Body of pancreas (tissue), 4 donors: ENCODE results near the gene TEDC2. TPM values are rescaled to one million over a fixed set of nuclear protein-coding genes. Genes with fewer than 3 reads are reported as not detected.
A peak's percentile ranks its signal among the peaks of the same experiment; 100 is the strongest.

Experiments
- ATAC-seq: fragments of 150-250 bp; one replicate; pipeline ENCODE4 v1.9.1; 2016
- DNase-seq, 4 donors: peaks; one replicate each; pipeline ENCODE4 v3.0.0-alpha.2; 2019
- H3K27ac ChIP-seq, 4 donors: fragments of 200-600 bp; sonication (generic); 1 replicate in 3 of 4; 2 replicates in 1 of 4; pipeline versions ENCODE4 v1.5.1 to v1.6.1; 2016 to 2019; ENCODE audit warnings: mild to moderate bottlenecking in 1 of 4, mixed read lengths in 1 of 4, moderate library complexity in 1 of 4
- H3K27me3 ChIP-seq, 2 donors: fragments of 200-600 bp; sonication (generic); one replicate each; pipeline ENCODE4 v1.6.0; 2016; ENCODE audit warnings: mild to moderate bottlenecking in 1 of 2
- H3K36me3 ChIP-seq, 2 donors: fragments of 200-600 bp; sonication (generic); replicated peaks in 1 of 2; 2 replicates each; pipeline ENCODE4 v1.5.1; 2016; ENCODE audit warnings: low read depth in 2 of 2; ENCODE audit not compliant: insufficient read depth in 1 of 2
- H3K4me1 ChIP-seq: fragments of 200-600 bp; sonication (generic); one replicate; pipeline ENCODE4 v1.6.0; 2016
- H3K4me3 ChIP-seq, 2 donors: fragments of 200-600 bp; sonication (generic); 1 replicate in 1 of 2; 2 replicates in 1 of 2; pipeline ENCODE4 v1.5.1; 2016 to 2019
- H3K9me3 ChIP-seq, 3 donors: fragments of 200-600 bp; sonication (generic); 1 replicate in 2 of 3; 2 replicates in 1 of 3; pipeline ENCODE4 v1.5.1; 2016
- POLR2A ChIP-seq, 3 donors: fragments of 450-650 bp; IDR thresholded peaks; one replicate each; pipeline ENCODE4 v1.6.1; 2016; ENCODE audit warnings: antibody characterized with exemption in 3 of 3, mild to moderate bottlenecking in 2 of 3
- WGBS, 2 donors: methylation state at CpG; one replicate each; pipeline ENCODE4 v1.1.5; 2017; 5-methylcytosine and 5-hydroxymethylcytosine counted together
- intact Hi-C: fragments of 100-400 bp; cut with DNase I; formaldehyde crosslinking; loops from one replicate; pipeline ENCODE4 v1.15.1; 2023
- total RNA-seq, 2 donors: library from RNA; depleted of rRNA; stranded (reverse); fragments of >200 nt; gene quantifications; one replicate each; pipeline ENCODE4 v1.1.0, GENCODE V29; 2016
- TF ChIP-seq, protein P1 (sequence below), 7 experiments: fragments of 450-650 bp in 4 of 7; fragments of 200-600 bp in 3 of 7; sonication (generic) in 3 of 7; IDR thresholded peaks; one replicate each; pipeline ENCODE4 v1.5.1; 2016 to 2019; ENCODE audit warnings: antibody characterized with exemption in 7 of 7

The TEDC2 gene
- total RNA-seq, 2 donors from 2014 or later: not detected

DNA sequence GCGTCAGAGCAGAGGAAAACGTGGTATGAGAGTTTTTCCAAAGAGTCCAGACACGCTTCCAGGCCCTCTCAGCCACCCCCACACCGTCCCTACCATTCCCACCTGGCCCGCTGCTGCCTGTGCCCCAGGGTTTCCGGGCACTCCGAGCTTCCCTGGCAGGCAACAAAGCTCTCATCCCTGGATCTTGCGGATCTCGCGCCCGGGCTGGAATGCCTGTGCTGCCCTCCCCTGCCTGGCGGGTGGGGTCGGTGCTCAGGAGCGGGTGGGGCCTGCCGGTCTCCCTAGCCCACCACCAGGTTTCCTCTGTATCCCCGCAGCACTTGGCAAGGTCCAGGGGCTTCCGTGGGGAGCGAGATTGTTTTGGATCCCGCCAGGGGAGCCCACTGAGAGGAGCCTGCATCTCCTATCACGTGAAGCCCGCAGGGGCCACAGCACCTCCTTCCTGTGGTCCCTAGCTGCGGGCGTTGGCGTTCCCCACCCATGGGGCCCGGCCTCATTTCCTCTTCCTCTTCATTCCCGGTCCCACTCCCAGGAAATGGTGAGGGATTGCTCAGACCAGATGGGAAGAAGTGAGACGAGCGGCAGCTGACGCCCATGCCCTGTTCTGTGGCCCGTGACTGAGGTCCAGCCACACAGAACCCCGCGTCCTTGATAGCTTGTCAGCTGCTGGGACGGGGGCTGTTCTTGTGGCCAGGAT lies 26.1 kb downstream of the TEDC2 start:
- 74 to 76% methylated on average over 21 to 33 of the region's 33 CpGs for WGBS, 2 donors
- no peak for ATAC-seq
- Histone ChIP-seq H3K27ac (peak overlapping the region in 1 of 4 donors; percentile 72), H3K9me3 (no peaks in the 10 kb centered on the region), H3K36me3 (no peaks in the 10 kb centered on the region), H3K27me3 (no peaks in the 10 kb centered on the region), H3K4me1 (peaks cover 67% of the 10 kb centered on the region), H3K4me3 (no peak overlapping the region)
- DNase-seq: peak in 1 of 4 donors; percentile 15
- TF ChIP-seq POLR2A (IDR thresholded peaks at IDR 0.05): no peak
- TF ChIP-seq, protein P1, sequence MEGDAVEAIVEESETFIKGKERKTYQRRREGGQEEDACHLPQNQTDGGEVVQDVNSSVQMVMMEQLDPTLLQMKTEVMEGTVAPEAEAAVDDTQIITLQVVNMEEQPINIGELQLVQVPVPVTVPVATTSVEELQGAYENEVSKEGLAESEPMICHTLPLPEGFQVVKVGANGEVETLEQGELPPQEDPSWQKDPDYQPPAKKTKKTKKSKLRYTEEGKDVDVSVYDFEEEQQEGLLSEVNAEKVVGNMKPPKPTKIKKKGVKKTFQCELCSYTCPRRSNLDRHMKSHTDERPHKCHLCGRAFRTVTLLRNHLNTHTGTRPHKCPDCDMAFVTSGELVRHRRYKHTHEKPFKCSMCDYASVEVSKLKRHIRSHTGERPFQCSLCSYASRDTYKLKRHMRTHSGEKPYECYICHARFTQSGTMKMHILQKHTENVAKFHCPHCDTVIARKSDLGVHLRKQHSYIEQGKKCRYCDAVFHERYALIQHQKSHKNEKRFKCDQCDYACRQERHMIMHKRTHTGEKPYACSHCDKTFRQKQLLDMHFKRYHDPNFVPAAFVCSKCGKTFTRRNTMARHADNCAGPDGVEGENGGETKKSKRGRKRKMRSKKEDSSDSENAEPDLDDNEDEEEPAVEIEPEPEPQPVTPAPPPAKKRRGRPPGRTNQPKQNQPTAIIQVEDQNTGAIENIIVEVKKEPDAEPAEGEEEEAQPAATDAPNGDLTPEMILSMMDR (IDR thresholded peaks at IDR 0.05): no peak
- intact Hi-C loops: no loop called here

DNA sequence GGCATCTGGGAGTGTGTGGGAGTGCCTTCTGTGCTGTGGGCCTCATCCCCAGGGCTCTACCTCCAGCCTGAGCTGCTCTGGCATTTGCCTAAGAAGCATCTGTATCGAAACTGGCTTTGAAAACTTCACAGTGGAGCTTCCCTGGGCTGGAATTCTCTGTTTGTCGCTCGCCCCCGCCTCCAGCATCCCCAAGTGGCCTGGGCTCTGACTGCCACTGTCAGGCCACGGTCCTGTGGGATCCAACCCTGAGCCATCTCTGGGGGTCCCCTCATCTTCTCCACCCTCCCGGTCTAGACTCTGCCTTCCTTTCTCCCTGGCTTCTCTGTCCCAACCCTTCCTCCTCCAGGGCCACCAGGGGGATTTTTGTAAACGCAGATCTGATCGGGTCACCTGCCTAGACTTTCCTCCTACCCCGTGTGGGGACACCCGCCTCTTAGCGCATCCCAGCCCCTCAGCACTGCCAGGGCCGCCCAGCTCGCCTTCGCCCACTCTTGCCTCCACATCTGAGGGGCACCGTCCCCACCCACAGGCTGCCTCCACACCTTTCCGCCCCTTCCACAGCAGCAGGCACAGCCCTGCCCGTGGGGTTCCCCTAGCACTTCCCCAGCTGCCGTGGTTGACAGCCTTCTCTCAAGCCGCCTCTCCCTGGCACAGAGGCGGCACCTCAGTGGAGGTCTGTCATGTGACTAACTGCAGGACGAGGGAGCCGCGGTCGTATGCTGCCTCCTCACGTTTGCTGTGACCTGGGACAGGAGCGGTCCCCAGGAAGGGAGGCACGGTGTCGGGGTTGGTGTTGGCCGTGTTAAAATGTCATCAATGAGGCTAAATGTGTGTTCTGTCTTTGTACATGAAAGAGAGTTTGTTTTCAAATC lies 27.0 kb downstream of the TEDC2 start:
- H3K4me1 ChIP-seq: peaks cover 60% of the 10 kb centered on the region
- no peaks in the 10 kb centered on the region for H3K36me3 ChIP-seq
- H3K27ac ChIP-seq: peak overlapping the region in 3 of 4 donors; percentile 27 to 72 (median 46)
- no peaks in the 10 kb centered on the region for H3K9me3 ChIP-seq
- H3K27me3 ChIP-seq: no peaks in the 10 kb centered on the region
- TF ChIP-seq POLR2A (IDR thresholded peaks at IDR 0.05): no peak
- TF ChIP-seq, protein P1 (IDR thresholded peaks at IDR 0.05): peak in 5 of 7 experiments; percentile 19 to 68 (median 50)
- peak; percentile 73 for ATAC-seq
- peak; percentile 66 to 79 (median 74) for DNase-seq
- H3K4me3 ChIP-seq: no peak overlapping the region
- WGBS, 2 donors: 44 to 62% methylated on average over 13 to 29 of the region's 29 CpGs
- intact Hi-C loops: no loop called here

DNA sequence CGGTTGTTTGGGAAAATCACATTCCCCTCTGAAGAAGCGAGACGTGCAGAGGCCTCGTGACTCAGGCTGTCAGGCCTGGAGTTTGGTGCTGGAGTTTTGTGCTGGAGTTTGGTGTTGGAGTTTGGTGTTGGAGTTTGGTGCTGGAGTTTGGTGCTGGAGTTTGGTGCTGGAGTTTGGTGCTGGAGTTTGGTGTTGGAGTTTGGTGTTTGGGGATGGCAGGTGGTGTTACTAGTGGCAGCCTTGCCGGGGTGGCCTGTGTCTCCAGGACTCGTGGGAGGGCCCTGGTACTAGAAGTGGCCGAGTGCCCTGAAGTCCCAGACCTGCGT lies 27.6 kb downstream of the TEDC2 start:
- 51 to 63% methylated on average over 8 of the region's 8 CpGs for WGBS, 2 donors
- TF ChIP-seq POLR2A (IDR thresholded peaks at IDR 0.05): no peak
- TF ChIP-seq, protein P1 (IDR thresholded peaks at IDR 0.05): no peak
- Histone ChIP-seq H3K36me3 (no peaks in the 10 kb centered on the region), H3K27me3 (no peaks in the 10 kb centered on the region), H3K4me1 (peaks cover 60% of the 10 kb centered on the region), H3K4me3 (no peak overlapping the region), H3K27ac (peak overlapping the region in 3 of 4 donors; percentile 27 to 72 (median 46)), H3K9me3 (no peaks in the 10 kb centered on the region)
- intact Hi-C loops: no loop called here
- DNase-seq: peak in 1 of 4 donors; percentile 10
- no peak for ATAC-seq

DNA sequence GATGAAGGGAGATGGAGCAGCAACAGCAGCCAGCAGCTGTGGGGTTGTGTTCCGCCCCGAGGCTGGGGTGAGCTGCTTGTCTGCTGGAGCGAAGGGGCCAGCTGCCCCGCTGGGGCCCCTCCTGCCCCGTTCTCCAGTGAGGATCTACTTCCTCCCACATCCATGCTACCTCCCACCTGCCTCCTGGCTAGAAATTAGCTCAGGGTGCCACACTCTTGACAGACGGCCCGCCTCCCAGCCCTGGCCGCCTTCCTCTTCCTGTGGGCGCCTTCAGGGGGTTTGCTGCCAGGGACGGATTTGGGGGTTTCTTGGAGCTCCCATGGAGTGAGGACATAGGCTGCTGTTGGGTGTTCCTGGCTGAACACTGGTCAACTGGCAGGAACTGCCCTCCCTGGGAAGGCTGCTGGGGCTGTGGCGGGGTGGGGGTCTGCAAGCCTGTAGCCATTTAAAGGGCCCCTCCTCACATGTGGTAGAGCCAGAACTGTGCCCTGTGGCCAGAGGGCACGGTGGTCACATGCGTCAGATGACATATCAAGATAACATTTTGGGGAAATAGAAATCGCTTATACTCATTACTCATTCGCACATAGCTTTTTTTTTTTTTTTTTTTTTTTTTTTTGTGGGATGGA lies 28.1 kb downstream of the TEDC2 start:
- TF ChIP-seq POLR2A (IDR thresholded peaks at IDR 0.05): no peak
- TF ChIP-seq, protein P1 (IDR thresholded peaks at IDR 0.05): no peak
- peak in 1 of 4 donors; percentile 9 for DNase-seq
- Histone ChIP-seq H3K4me3 (no peak overlapping the region), H3K36me3 (no peaks in the 10 kb centered on the region), H3K4me1 (peaks cover 60% of the 10 kb centered on the region), H3K27me3 (no peaks in the 10 kb centered on the region), H3K27ac (peak overlapping the region in 2 of 4 donors; percentile 46 to 72), H3K9me3 (no peaks in the 10 kb centered on the region)
- intact Hi-C loops: no loop called here
- ATAC-seq: no peak
- WGBS, 2 donors: 60 to 85% methylated on average over 12 to 15 of the region's 15 CpGs
